SJSA1 (cell line): Measurements from ENCODE around the gene EGLN3. TPM values are rescaled to one million over a fixed set of nuclear protein-coding genes. Genes with fewer than 3 reads are reported as not detected.

ENCODE experiments used
- DNase-seq, 2 experiments: peaks; one replicate each; pipeline ENCODE4 v3.0.0-alpha.2; 2015 to 2020; ENCODE audit warnings: low spot score in 2 of 2, low read depth in 1 of 2
- H3K27ac ChIP-seq: fragments of 250-450 bp; sonication (Bioruptor Pico); 2 replicates; pipeline ENCODE4 v1.5.1; 2020; ENCODE audit warnings: mild to moderate bottlenecking, moderate library complexity
- H3K27me3 ChIP-seq: fragments of 250-450 bp; sonication (Bioruptor Pico); replicated peaks from 2 replicates; pipeline ENCODE4 v1.5.1; 2020; ENCODE audit warnings: mild to moderate bottlenecking, moderate library complexity
- H3K36me3 ChIP-seq: fragments of 250-450 bp; sonication (Bioruptor Pico); 2 replicates; pipeline ENCODE4 v1.5.1; 2020; ENCODE audit warnings: mild to moderate bottlenecking
- H3K4me1 ChIP-seq: fragments of 250-450 bp; sonication (Bioruptor Pico); replicated peaks from 2 replicates; pipeline ENCODE4 v1.6.1; 2021; ENCODE audit warnings: mild to moderate bottlenecking
- H3K4me3 ChIP-seq: fragments of 250-450 bp; sonication (Bioruptor Pico); 2 replicates; pipeline ENCODE4 v1.5.1; 2020; ENCODE audit warnings: mild to moderate bottlenecking
- H3K9me3 ChIP-seq: fragments of 250-450 bp; sonication (Bioruptor Pico); replicated peaks from 2 replicates; pipeline ENCODE4 v1.5.1; 2020; ENCODE audit warnings: mild to moderate bottlenecking
- total RNA-seq: library from RNA; depleted of rRNA; stranded (reverse); fragments of >200 nt; shearing (Covaris generic); gene quantifications from 2 replicates; pipeline ENCODE4 v1.2.3, GENCODE V29; 2014

Gene EGLN3
- total RNA-seq, 1 experiment from 2014 or later = 1.8 TPM

DNA sequence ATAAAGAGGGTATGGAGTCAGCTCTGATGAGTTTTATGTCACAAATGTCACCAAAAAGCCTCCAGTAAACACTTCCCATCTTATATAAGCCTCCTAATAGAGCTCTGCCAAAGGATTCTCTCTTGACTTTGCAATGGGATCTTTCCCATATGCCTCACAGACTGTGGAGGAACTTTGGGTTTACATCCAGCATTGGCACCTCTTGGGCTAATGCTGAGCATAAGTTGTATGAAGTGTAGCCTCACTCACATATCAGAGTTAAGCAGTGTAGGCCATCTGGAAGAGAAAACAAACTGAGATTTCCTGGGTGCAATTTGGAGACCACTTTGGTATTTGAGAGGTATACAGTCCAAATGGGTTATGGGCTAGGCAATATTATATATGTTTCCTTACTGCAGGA is 24.9 kb downstream of the EGLN3 start:
- Histone ChIP-seq H3K4me1 (no peaks in the 10 kb centered on the region), H3K27ac (no peak overlapping the region), H3K9me3 (no peaks in the 10 kb centered on the region), H3K27me3 (no peaks in the 10 kb centered on the region), H3K4me3 (no peak overlapping the region), H3K36me3 (no peaks in the 10 kb centered on the region)
- no peak for DNase-seq

DNA sequence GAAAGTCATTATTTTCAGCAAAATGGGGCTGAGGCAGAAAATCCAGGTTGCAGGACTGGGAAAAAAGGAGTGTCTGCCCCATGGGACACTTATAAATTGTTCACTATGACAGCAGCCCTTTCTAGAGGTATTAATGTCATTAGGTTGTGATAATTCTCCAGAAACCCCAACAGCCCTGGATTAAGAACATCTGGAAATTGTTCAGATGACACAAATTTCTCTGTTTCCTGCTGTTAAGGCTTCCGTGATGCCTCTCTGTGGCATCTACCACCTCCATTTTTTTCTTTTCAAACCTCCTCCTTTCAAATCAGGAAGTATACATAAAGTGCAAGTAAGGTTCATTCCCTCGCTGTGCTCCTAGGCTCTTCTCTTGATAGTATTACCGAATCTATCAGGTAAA is 25.6 kb downstream of the EGLN3 start:
- no peaks in the 10 kb centered on the region for H3K4me1 ChIP-seq
- DNase-seq = no peak
- no peaks in the 10 kb centered on the region for H3K9me3 ChIP-seq
- no peaks in the 10 kb centered on the region for H3K36me3 ChIP-seq
- no peak overlapping the region for H3K27ac ChIP-seq
- H3K4me3 ChIP-seq = no peak overlapping the region
- no peaks in the 10 kb centered on the region for H3K27me3 ChIP-seq

DNA sequence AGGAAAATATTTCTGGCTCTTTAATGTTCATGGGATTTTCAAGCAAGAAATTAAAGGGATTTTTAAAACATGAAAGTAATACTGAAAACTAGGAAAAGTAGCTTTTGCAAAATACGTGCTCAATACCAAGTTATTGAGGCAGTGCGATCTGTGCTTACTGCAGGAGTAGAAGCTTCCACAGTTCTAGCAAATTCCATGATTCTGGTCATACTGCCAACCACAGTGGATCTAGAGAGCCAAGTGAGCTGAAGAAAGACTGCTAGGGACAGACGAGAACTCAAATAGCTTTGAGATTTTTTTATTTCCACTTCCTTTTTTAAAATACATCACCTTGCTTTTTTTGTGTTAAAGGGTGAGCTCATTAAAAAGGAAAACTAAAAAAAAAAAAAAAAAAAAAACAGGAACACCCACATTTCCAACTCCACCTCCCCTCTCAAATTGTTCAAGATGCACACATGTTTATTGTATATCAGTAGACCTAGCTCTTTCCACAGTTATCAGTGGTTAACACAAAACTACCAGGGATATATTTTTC is 26.2 kb downstream of the EGLN3 start:
- Histone ChIP-seq H3K4me1 (no peaks in the 10 kb centered on the region), H3K4me3 (no peak overlapping the region), H3K9me3 (no peaks in the 10 kb centered on the region), H3K27me3 (no peaks in the 10 kb centered on the region), H3K27ac (no peak overlapping the region), H3K36me3 (no peaks in the 10 kb centered on the region)
- DNase-seq = no peak

DNA sequence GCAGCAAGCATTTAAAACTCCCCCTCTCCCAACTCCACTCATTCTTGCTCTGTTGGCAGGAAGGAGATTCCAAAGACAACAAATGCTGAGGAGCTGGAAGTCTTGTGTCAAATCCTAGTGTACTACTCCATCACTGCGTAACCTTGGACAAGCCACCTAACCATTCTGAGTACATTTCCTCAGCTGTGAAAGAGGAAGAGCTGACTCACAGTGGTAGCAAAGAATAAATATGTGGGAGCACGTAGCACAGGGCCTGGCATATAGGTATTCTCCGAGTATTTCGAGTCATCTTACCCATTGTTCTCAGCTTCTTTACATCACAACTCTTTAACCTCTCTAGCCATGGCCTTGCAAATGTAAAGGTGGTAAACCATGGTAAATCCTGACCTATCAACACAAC is 28.7 kb downstream of the EGLN3 start:
- H3K4me3 ChIP-seq = no peak overlapping the region
- no peaks in the 10 kb centered on the region for H3K36me3 ChIP-seq
- no peaks in the 10 kb centered on the region for H3K27me3 ChIP-seq
- no peaks in the 10 kb centered on the region for H3K9me3 ChIP-seq
- H3K4me1 ChIP-seq = no peaks in the 10 kb centered on the region
- no peak for DNase-seq
- H3K27ac ChIP-seq = no peak overlapping the region

DNA sequence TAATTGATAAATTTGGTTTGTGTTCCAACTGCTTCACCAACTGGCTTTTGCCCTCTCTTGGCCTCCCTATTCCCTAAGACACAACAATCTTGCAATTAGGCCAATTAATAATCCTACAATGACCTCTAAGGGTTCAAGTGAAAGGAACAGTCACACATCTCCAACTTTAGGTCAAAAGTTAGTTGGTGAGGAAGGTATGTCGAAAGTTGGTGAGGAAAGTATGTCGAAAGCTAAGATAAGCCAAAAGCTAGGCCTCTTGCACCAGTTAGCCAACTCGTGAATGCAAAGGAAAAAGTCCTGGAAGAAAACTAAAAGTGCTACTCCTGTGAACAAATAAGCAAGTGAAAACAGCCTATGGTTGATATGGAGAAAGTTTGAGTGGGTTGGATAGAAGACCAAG is 32.6 kb downstream of the EGLN3 start:
- Histone ChIP-seq H3K27me3 (no peaks in the 10 kb centered on the region), H3K4me3 (no peak overlapping the region), H3K9me3 (no peaks in the 10 kb centered on the region), H3K27ac (no peak overlapping the region), H3K36me3 (no peaks in the 10 kb centered on the region), H3K4me1 (peaks cover 3% of the 10 kb centered on the region)
- no peak for DNase-seq

DNA sequence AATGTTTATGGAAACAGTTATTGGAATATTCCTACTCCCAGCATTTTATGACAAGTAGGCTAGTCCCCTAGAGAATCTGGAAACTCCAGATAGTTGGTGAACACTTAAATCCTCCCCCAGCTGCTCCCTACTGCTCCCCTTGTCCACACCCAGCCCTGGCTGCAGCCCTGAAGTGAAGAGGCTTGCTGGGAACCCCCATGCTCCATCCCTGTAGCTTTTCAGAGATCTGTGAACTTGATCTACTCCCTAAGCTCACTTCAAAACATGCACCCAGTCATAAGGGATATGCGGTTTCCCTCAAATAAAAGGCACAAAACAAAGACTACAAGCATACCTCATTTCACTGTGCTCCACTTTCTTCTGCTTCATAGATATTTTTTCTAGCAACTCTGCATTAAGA is 33.2 kb downstream of the EGLN3 start:
- Histone ChIP-seq H3K9me3 (no peaks in the 10 kb centered on the region), H3K36me3 (no peaks in the 10 kb centered on the region), H3K27me3 (no peaks in the 10 kb centered on the region), H3K4me1 (peaks cover 3% of the 10 kb centered on the region), H3K4me3 (no peak overlapping the region), H3K27ac (no peak overlapping the region)
- DNase-seq = no peak

DNA sequence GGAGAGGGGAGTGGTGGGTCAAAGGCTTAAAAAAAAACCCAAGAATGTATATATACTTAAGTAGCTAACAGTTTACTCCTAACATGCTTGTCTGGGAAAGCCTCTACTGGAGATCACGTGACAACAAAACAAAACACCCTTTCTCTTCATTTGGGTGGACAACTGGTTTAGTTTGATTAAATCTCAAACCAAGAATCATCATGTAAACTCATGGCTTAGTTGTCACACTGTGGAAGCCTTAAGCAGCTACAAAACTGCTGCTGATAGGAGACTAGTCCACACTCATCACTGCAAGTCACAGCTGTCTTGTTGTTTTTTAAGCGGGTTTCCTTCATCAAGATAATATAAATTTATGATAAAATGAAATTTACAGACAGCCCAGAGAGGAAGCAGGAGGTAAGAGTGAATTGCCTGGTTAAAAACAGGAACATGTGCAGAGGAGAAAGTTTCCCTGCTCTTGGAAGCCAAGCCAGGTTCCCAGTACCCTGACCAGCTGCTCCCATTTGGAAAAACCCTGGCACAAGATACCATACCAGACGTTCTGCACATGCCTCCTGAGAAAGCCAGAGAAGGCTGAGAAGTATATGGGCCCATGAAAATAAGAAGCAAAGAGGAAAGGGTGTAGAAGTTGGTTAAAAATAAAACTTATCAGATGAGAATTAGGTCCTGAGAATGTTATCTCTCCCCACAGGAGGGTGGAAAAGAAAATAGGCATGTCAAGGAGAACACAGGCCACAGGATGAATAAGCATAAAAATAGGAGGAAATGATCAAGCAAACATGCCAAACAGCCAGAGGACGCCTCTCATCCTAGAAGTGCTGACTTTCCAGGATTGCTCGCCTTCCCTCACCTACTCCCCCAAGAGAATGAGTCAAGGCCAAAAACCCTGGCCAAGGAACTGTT is 34.0 kb downstream of the EGLN3 start:
- Histone ChIP-seq H3K9me3 (no peaks in the 10 kb centered on the region), H3K27me3 (no peaks in the 10 kb centered on the region), H3K27ac (no peak overlapping the region), H3K36me3 (no peaks in the 10 kb centered on the region), H3K4me3 (no peak overlapping the region), H3K4me1 (peaks cover 3% of the 10 kb centered on the region)
- no peak for DNase-seq

DNA sequence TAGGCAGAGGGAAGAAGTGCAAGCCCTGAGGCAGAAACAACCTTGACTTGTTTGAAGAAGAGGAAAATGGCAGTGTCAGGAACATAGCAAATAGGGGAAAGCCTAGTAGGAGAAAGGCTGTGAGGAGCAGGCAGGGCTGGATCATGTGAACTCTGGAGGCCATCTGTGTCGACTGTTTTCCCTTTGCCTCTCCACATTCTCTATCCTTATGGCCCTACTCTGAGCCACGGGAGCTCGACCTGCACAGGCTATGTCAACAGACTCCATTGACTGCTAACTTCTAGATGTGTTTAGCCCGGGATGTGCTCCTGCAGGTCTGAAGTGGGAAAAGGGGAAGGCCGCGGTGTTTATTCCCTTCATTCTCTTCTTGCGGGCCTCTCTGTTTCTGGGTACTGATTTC is 35.2 kb downstream of the EGLN3 start:
- Histone ChIP-seq H3K9me3 (no peaks in the 10 kb centered on the region), H3K4me1 (peaks cover 3% of the 10 kb centered on the region), H3K4me3 (no peak overlapping the region), H3K27ac (no peak overlapping the region), H3K27me3 (no peaks in the 10 kb centered on the region), H3K36me3 (no peaks in the 10 kb centered on the region)
- DNase-seq = no peak

DNA sequence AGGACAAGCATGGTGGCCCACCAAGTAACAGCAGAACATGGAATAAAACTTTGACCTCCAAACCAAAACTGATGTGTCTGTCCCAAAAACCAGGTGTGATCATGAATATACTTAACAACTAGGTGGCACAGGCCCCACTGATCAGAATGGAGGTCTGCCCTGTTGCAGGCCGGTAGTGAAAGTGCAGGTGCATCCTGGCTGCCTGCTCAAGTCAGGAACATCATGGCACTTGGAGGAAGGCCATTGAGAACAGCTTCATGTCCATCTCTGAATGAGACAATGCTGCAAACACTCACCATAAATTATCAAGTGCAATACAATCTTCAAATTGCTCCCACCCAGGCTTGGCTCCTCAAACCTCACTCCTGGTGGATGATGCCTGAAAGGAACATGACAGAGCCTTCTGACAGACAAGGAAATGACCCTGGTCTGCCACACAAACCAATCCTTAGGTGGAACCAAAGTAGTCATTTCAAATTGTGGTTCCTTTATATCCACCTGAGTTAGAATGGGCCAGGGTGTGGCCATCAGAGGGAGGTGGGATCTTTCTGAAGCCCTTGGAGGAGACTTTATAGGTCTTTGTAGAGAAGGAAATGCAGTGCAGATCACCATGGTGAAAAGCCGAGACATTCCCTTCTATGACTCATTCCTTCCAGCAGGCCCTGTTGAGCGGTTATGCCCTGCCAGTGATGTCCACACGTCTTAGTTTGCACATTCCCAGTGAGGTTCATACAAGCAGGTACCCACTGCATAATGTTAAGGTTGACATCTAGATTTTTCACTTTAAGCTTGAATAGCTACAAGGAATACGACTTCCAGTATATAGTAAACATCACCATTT is 36.0 kb downstream of the EGLN3 start:
- H3K36me3 ChIP-seq = no peaks in the 10 kb centered on the region
- H3K27me3 ChIP-seq = no peaks in the 10 kb centered on the region
- H3K9me3 ChIP-seq = no peaks in the 10 kb centered on the region
- no peak overlapping the region for H3K27ac ChIP-seq
- no peak overlapping the region for H3K4me3 ChIP-seq
- peaks cover 3% of the 10 kb centered on the region for H3K4me1 ChIP-seq
- peak in 1 of 2 experiments; percentile 14 for DNase-seq

DNA sequence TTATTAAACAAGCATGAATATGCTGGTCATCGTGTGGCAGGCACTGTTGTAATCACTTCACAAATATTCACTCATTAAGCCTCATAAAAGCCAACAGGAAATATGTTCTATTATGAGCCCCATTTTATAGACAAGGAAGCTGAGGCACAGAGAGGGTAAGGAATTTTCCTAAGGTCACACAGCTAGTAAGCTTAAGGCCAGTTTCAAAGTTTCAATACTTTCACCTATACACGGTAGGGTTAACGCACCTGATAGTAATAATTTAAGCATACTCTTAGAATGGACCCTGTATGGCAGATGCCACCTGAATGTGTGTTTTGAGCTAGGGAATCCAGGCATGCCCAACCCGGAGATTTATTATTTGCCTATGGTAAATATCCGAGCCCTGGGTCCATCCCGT is 39.8 kb downstream of the EGLN3 start:
- H3K4me3 ChIP-seq = no peak overlapping the region

DNA sequence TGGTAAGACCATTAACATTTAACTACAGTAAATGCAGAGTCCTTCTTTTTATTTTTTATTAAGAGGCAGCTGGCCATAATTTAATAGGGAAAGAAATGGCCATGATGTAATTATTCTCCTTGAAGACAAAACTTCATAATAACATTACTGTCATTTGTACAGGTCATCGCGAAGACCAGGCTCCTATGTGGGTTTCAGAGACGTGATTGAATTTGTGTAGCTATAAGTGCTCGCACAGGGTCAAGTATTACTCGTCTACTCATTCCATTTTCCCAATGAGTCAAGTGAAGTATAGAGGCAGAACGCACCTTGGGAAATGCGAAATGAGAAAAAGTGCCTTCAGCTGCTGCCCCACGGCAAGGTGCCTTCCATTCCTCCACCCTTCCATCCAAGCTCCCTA is 40.4 kb downstream of the EGLN3 start:
- H3K36me3 ChIP-seq = no peaks in the 10 kb centered on the region
- no peak overlapping the region for H3K27ac ChIP-seq
- no peak for DNase-seq
- H3K9me3 ChIP-seq = no peaks in the 10 kb centered on the region
- no peak overlapping the region for H3K4me3 ChIP-seq
- peaks cover 3% of the 10 kb centered on the region; the same call in 1 of the 2 replicates for H3K4me1 ChIP-seq
- H3K27me3 ChIP-seq = no peaks in the 10 kb centered on the region

More for the DNA sequence above, 39.8 kb downstream of the EGLN3 start:
- Histone ChIP-seq H3K27ac (no peak overlapping the region), H3K9me3 (no peaks in the 10 kb centered on the region), H3K4me1 (peaks cover 3% of the 10 kb centered on the region; the same call in 1 of the 2 replicates), H3K36me3 (no peaks in the 10 kb centered on the region), H3K27me3 (no peaks in the 10 kb centered on the region)
- DNase-seq = no peak

DNA sequence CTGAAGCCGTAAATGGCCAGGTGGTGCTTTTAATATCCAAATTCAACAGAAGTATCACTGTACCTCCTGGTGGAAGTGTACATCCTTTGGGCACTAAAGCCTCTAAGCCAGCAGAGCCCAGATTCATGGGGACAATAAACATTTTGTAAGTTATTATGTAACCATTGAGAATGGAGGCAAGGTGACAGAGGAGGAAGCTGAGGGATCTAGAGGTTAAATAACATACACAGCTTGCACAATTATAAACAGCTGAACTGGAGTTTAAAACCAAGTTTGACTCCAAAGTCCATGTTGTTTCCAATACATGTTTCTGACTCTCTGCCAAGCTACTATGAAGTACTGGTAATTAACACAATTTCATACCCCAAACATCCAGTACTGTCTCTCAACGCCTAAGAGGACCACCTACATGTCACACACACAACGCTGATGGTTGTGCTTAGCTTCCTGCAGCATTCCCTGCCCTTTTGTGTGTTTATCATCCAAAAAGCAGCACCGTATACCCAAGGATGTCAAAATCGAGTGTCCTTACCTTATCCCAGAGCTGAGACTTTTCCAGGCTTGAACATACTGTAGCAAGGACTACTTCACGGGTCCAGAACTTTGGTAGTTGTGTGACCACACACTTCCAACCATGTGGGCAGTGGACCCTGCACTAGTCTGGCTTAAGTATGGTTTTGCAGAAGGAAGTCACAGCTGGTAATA is 41.3 kb downstream of the EGLN3 start:
- H3K4me3 ChIP-seq = no peak overlapping the region
- H3K27ac ChIP-seq = no peak overlapping the region
- no peak for DNase-seq
- no peaks in the 10 kb centered on the region for H3K27me3 ChIP-seq
- H3K9me3 ChIP-seq = no peaks in the 10 kb centered on the region
- no peaks in the 10 kb centered on the region for H3K4me1 ChIP-seq
- no peaks in the 10 kb centered on the region for H3K36me3 ChIP-seq

DNA sequence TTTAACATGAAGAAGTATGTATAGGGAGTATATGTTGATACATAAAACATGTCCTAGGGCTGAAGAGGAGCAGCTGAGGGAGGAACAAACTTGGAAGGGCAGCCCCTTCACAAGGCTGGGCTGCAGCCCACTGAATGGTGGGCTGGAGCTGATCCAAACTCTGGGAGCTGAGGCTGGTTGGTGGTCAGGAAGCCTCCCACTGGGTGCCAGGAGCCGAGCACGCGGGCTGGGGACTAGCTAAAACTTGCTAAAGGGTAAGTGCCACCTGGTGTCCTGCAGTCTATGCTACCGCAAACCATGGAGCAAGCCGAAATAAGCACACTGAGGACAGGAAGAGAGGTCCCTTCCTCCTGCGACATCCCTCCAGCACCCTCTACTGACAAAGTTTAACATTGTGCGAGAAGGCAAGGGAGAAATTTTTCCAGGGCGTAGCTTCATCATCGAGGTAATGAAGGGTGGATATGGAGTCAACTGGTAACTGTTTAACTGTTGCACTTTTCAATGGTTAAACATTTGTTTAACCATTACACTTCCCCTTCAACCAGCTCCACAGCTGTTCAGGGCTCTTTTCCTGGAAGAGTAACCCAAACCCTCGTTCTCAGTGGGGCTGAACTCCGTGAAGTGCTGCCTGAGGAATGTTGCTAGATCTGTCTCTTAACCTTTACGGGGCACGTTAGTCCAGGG is 42.2 kb downstream of the EGLN3 start:
- H3K27me3 ChIP-seq = no peaks in the 10 kb centered on the region
- H3K4me1 ChIP-seq = no peaks in the 10 kb centered on the region
- no peak overlapping the region for H3K4me3 ChIP-seq
- no peaks in the 10 kb centered on the region for H3K9me3 ChIP-seq
- no peak for DNase-seq
- no peaks in the 10 kb centered on the region for H3K36me3 ChIP-seq
- no peak overlapping the region for H3K27ac ChIP-seq
